Stimulated activated CD8-positive, alpha-beta memory T cell treated with anti-CD3 and anti-CD28 coated beads, Interleukin-4, amount 100 ng/mL, for 48 hours (primary cell): ENCODE data around the gene ZNF10.

ENCODE experiments used
- DNase-seq: peaks from one replicate; pipeline ENCODE4 v3.0.0-alpha.2; 2020

ZNF10 gene

DNA sequence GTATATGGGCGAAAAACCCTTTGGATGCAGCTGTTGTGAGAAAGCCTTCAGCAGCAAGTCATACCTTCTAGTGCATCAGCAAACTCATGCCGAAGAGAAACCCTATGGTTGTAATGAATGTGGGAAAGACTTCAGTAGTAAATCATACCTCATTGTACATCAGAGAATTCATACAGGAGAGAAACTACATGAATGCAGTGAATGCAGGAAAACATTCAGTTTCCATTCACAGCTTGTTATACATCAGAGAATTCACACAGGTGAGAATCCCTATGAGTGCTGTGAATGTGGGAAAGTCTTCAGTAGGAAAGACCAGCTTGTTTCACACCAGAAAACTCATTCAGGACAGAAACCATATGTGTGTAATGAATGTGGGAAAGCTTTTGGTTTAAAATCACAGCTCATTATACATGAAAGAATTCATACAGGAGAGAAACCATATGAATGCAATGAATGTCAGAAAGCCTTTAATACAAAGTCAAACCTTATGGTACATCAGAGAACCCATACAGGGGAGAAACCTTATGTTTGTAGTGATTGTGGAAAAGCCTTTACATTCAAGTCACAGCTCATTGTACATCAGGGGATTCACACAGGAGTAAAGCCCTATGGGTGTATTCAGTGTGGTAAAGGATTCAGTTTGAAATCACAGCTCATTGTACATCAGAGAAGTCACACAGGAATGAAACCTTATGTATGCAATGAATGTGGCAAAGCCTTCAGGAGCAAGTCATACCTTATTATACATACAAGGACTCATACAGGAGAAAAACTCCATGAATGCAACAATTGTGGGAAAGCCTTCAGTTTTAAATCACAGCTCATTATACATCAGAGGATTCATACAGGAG lies 72.3 kb downstream of the ZNF10 start:
- DNase-seq = no peak

DNA sequence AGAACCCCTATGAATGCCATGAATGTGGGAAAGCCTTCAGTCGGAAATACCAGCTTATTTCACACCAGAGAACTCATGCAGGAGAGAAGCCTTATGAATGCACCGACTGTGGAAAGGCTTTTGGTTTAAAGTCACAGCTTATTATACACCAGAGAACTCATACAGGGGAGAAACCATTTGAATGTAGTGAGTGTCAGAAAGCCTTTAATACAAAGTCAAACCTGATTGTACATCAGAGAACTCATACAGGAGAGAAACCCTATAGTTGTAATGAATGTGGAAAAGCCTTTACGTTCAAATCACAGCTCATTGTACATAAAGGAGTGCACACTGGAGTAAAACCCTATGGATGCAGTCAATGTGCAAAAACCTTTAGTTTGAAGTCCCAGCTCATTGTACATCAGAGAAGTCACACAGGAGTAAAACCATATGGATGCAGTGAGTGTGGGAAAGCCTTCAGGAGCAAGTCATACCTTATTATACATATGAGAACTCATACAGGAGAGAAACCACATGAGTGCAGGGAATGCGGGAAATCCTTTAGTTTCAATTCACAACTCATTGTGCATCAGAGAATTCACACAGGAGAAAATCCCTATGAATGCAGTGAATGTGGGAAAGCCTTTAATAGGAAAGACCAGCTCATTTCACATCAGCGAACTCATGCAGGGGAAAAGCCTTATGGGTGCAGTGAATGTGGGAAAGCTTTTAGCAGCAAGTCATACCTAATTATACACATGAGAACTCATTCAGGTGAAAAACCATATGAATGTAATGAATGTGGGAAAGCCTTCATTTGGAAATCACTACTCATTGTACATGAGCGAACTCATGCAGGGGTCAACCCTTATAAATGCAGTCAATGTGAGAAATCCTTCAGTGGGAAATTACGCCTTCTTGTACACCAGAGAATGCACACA lies 73.2 kb downstream of the ZNF10 start:
- no peak for DNase-seq

DNA sequence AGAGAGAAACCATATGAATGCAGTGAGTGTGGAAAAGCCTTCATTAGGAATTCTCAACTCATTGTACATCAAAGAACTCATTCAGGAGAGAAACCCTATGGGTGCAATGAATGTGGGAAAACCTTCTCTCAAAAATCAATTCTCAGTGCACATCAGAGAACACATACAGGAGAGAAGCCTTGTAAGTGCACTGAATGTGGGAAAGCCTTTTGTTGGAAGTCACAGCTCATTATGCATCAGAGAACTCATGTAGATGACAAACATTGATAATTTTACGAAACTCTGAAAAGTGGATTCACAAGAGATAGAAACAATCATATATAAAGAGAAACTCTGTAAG lies 73.8 kb downstream of the ZNF10 start:
- DNase-seq = no peak

DNA sequence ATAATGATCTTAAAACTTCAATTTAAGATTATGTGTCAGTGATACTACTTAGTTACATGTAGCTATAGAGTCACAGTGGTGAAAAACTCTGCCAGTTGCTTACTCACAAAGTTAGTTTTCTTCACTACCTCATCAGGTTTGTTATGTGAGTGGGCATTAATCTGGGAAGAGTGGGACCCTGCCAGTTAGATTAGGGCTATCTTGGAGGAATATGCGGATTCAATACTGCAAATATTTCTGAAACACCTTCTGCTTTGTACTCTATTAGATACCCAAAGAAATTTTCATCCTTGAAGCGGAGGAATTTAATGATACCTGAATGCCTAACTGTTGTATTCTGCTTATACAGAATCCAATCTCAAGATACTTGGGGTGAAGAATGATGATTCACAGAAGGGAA lies 76.0 kb downstream of the ZNF10 start:
- no peak for DNase-seq
